Iris pigment epithelial cell (primary cell): Measurements from ENCODE around the gene PIANP.
A peak's percentile ranks its signal among the peaks of the same experiment; 100 is the strongest.

ENCODE experiments used
- DNase-seq: peaks from one replicate; pipeline ENCODE4 v3.0.0-alpha.2; 2011; ENCODE audit warnings: low read depth

The PIANP gene

DNA sequence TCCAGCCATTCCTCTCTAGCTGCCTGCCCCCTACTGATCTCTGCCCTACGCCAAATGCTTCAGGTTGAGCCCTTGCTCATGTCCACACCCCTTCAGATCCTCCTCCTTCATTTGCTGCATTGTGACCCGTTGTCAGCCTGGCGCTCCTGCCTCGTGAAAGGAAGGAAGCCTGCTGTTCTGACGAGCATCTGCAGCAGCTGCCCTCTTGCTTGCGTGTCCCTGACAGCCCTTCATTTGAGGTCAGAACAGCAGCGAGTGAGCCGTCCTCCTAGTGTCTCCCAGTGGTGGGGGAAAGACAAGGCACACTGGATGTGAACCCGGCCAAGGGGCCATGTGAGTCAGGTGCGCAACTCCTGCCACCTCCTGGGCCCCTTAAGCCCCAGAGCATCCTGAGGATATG is 3.0 kb upstream of the PIANP start:
- DNase-seq, result no peak

DNA sequence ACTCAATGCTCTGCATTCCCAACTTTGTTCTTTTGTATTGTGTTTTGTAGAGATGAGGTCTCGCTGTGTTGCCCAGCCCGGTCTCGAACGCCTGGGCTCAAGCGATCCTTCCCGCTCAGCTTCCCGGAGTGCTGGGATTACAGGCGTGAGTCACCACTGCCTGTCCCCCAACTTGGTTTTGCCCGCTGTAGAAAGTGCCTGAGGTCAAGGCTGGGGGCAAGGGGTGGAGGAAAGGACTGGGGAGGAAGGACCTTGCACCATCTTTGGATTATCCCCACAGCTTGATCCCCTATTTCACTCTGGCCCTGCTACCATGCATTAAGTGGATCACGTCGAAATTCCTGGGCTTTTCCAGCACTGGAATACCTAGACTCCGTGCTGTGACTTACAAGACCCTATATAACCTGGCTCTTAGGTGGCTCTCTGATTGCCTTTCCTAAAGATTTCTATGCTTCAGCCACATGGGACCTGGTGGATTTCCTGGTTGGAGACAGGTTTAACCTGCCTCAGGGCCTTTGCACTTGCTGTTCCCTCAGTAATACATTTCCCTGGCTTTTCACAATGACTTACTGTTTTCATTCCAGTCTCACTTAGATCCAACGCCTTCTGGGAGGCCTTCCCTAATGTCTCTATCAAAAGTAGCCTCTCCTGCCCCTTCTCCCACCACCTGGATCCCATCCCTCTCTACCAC is 608 bp upstream of the PIANP start:
- no peak for DNase-seq

DNA sequence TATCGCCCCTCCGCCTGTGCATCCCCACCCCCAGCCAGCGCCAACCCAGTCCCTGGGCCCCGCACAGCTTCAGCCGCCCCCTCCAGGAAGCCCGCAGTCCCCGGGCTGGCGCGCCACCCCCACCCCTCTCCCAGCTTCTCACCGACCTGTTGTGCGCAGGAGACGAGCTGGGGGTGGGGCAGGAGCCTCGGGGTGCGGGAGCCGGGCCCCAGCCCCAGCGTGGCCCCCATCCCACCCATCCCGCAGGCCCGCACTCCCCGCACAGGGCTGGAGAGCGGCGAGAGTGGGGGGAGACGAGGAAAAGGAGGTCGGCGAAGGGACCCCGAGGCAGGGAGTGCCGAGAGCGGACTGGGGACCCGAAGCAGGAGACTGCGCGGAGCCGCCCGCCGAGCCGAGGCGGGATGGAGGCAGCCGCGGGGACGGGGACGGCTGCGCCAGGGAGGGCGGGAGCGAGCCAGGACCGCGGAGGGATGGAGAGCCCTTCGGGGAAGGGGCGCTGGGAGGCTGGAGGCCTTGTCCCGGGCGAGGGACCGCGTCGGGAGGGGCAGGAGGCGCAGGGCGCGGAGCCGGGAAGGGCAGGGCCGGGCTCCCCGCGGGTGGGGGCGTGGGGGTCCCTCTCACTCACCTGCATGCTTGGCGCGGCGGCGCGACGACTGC is 498 bp downstream of the PIANP start:
- DNase-seq, result no peak

DNA sequence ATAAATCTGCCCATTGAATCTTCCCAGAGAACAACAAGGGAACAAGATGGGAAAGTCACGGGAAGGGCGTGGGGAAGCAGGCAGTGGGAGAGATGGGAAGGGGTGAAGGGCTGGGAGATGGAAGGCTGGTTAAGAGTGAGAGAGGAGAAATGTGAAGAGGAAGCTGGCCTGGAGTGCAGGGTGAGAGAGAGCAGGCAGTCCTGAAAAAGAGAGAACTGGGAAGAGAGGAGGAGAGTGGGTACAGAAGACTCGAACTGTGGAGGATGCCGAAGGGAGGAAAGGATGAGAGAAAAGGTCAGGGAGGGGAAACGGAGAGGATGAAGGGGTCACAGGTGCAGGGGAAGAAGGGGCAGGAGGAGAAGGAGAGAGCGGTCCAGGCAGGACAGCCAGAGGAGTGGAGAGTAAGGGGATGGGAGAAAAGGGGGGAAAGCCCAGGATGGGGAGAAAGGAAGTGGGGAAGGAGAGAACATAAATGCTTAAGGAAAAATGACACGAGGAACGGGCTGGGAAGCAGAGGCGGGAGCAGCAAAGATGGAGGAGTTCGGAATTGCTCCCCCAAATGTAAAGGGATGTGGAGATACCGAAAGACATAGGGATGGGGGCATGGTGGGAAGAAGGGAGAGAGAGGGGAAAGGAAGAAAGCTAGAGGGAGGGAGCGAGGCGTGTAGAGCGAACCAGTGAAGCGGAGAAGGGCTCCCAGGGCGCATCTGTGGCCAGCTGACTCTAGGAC is 1.2 kb downstream of the PIANP start:
- no peak for DNase-seq

DNA sequence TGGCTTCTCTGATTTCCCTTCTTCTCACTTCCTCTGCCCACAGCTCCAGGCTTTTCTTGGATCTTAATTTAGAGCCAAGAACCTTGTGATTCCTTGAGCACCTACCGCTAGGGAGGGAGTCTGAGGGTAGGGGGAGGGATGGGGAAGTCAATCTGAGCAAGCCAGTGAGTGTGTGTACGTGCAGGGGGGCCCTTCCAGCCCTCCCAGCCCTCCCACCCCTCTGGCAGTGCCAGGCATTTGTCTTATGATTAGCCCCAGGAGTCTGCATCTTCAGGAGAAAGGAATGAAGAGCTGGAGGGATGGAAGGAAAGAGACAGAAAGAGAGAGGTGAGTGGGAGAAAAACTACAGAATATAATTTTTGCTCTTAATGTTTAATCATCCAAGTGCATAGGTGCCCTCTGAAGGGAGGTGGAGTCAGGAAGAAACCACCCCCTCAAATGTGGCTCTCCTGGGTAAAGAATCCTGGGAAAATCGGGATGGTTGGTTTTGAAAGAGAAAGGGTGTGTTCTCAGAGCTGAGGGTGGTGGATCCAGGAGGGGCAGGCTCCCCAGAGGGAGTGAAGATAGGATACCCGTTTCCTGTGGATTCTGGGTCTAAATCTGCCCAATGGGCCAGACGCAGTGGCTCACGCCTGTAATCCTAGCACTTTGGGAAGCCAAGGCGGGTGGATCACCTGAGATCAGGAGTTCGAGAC is 2.1 kb downstream of the PIANP start:
- DNase-seq, result no peak

- DNase-seq, result peak; percentile 59
These were observed 2.8 kb downstream of the PIANP start for GRCh38 chr12:6697584-6698351.

- no peak for DNase-seq
These were observed 3.7 kb downstream of the PIANP start for GRCh38 chr12:6696690-6697583.

GRCh38 chr12:6695313-6696045 is 5.1 kb downstream of the PIANP start:
- DNase-seq, result no peak

DNA sequence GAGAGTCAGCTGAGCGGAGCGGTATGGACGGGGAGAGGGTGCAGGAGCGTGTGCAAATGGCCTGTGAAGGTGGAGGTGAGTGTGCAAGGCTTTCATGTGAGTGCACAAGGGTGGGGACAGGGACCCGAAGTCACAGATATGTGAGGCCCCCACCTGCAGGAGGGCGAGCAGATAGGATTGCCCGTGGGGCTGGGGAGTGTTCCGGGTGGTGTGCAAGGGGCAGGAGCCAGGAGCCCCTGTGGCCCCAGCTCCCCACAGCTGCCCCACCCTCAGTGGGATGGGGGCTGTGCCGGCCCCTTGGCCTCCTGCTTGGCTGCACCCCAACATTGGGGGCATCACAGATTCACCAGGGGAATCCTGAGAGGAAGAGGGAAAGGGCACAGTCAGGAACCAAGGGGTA is 5.9 kb downstream of the PIANP start:
- no peak for DNase-seq

DNA sequence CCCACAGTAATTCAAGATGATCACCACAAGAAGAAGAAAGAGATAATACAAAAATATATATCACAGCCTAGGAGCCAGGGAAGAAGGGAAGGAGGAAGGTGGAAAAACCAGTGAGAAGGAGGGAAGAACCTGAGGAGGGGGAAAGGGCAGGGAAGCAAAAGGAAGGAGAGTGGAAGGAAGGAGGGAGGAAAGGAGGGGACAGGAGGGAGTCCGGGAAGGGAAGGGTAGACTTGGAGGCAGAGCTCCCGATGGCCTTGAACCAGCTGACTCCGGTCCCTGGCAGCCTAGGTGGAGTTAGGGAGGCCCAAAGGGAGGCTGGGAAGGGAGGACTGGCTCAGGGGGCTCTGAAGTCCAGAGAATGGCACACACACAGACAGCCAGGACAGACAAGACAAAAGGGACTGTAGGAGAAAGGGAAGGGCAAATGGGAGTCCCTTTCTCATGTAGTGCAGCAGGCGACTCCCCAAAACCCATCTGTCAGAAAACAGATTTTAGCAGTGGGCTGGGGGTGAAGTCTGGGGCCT is 6.7 kb downstream of the PIANP start:
- DNase-seq, result no peak

DNA sequence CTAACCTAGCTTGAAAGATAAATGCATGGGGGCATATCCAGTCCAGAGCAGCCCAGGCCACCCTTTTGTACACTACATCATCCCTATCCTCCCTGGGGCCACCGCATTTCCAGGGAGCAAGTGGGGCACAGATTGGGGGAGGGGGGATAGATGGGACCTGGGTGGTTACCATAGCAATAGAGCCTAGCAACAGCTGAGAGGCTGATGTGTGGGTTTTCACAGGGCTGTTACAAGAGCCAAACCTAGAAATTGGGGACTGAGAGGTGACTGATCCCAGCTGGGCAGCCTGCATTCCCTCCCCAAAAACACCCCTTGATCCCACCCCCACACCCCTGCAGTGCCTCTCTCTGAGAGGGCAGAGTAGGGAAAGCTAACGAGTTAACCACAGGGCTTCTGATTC is 7.7 kb downstream of the PIANP start:
- no peak for DNase-seq

DNA sequence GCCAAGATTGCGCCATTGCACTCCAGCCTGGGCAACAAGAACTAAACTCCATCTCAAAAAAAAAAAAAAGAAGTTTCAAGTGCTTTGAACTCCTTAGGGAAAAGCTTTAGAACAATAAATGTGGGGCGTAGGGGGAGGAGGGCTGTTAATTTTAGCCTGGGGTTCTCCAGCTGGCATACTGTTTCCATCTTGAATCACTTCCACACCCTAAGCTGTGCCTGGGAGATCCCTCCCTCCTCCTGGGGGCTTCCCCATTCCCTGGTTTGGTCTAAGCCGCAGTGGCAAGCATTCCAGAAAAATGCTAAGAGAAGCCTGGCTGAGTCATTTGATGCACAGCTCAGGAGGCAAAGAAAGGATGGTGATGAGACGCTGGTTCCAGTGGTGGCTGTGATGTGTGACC is 9.1 kb downstream of the PIANP start:
- DNase-seq, result no peak

DNA sequence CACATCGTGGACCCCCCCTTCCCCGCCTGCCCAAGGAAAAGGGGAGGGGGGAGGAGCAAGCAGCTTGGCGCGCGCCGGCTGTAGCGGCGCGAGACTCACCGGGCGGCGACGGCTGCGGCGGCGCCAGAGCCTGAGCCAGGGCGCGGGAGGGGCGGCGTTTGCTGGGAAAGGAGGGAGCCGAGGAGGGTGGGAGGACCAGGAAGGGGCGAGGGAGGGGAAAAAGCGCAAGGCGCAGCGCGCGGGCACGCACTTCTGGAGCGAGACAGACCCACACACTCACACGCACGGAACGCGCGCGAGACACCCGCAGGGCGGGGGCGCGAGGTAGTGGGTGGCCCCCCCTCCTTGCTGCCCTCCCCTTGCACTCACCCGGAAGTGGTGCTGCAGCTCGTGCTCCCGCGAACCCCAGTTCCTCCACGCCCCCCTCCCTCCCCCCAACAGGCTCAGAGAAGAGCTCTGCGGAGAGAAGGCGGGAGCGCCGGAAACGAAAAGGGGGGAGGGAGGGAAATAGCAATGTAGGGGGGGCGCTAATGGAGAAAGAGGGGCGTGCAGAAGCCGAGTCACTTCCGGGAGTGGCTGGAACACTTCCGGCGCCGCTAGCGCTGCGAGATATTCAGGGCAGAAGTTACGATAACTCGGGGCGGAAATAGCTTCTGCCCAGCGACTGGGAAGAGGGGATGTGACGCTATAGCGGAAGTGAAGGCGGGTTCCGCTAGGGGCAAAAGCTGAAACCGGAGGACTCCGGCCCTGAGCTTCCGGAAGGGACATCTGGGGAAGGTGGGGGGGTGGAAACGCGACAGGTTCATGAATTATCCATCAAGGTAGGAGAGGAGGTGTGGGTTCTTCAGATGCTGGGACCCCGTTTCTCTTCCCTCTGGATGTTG is 11.4 kb downstream of the PIANP start, which contains the start of gene ZNF384:
Gene ZNF384 (minus strand): TSS at position 377 of the 884 bp plus-strand sequence. CDS start 9,855 bp downstream, outside the sequence.
- DNase-seq, result peak; percentile 99

DNA sequence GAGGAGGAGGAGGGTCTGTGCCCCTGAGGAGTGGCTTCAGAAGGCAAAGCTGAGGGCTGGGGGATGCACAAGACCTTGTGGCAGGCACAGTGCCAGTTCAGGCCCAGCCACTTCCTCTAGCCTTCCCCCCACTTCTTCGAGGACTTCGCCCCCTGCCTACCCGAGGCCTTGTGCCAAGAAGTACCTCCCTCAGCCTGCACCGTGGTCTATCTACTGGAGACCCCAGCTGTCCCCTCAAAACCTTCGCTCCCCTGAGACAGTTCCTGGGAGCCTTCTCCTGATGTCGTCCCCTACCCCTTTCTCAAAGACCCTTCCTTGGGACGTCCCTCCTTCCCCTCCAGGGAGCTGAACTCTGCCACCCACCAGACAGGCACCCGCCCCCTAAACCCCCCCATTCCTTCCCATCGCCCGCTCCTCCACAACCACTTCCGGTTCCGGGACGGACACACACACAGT is 12.0 kb downstream of the PIANP start:
- DNase-seq, result no peak

GRCh38 chr12:6685814-6686213 is 14.8 kb downstream of the PIANP start:
- DNase-seq, result no peak

DNA sequence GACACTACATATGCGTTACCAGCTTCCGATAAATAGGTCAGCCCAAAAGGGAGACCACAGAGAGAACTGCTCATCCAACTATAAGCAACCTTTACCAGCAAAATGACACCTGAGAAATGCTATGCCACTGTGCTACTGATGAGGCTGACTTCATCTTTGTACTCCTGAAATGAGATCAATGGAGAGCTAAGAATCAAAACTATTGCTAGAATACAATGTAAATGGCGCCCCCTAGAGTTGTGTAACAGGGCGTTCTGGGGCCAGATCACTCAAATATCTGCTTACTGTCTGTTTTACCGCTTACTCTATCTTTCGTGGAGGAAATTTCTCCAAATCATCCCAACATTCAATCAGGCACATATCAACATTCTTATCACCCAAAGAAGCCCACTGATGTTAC is 16.0 kb downstream of the PIANP start:
- no peak for DNase-seq

- no peak for DNase-seq
These were observed 23.7 kb downstream of the PIANP start for GRCh38 chr12:6676962-6677361.

DNA sequence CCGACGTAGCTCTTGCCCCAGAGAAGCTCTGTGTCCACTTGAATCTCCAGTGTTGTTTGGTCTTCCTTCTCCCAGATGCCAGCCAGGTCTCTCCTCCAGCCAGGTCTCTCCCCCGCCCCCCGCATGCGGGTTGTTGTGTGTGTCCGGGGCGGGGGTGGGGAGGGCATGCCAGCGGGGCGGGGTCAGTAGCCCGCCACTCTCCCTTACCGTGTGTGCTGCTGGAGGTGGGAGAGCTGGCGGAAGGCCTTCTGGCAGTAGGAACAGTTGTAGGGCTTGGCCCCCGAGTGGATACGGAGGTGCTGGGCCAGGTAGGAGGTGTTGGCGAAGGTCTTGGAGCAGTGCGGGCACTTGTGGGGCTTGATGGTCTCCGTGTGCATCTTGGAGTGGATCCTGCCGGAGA is 28.5 kb downstream of the PIANP start:
- DNase-seq, result no peak
